Measurements from ENCODE around the gene KHDC3L. TPM values are rescaled to one million over a fixed set of nuclear protein-coding genes. Genes with fewer than 3 reads are reported as not detected.

KHDC3L gene
- total RNA-seq, 1 experiment from 2014 or later: not detected

Other genes starting within 250 kb of the KHDC3L start
- gene KHDC1L, start 137.2 kb upstream of the KHDC3L start, total RNA-seq (2014; rRNA removed; shearing (Covaris generic)): not detected in 2 replicates
- 0.66 and 2.2 TPM in 2 replicates for gene KHDC1, start 99.5 kb upstream of the KHDC3L start, total RNA-seq (2014; rRNA removed; shearing (Covaris generic))
- gene DPPA5, start 8.4 kb upstream of the KHDC3L start, total RNA-seq (2014; rRNA removed; shearing (Covaris generic)): not detected in 2 replicates
- gene OOEP, start 7.2 kb downstream of the KHDC3L start, total RNA-seq (2014; rRNA removed; shearing (Covaris generic)): not detected in 2 replicates
- not detected in 2 replicates for gene DDX43, start 32.2 kb downstream of the KHDC3L start, total RNA-seq (2014; rRNA removed; shearing (Covaris generic))
- 0.05 TPM in 1 of 2 replicates, not detected in the other for gene CGAS, start 89.6 kb downstream of the KHDC3L start, total RNA-seq (2014; rRNA removed; shearing (Covaris generic))
- 30.7 and 44.7 TPM in 2 replicates for gene MTO1, start 99.1 kb downstream of the KHDC3L start, total RNA-seq (2014; rRNA removed; shearing (Covaris generic))
- 11,857 and 11,916 TPM in 2 replicates for gene EEF1A1, start 158.4 kb downstream of the KHDC3L start, total RNA-seq (2014; rRNA removed; shearing (Covaris generic))